NCI-H2196 treated with DMSO at 0.1 percent for 48 hours (cell line): ENCODE results near the gene CNTNAP2.

Source experiments
- DNase-seq: peaks from one replicate; lab custom pipeline; 2025; ENCODE audit not compliant: unreplicated experiment; lab: John Stamatoyannopoulos, UW

Gene CNTNAP2

GRCh38 chr7:146285418-146285817, 168.8 kb downstream of the CNTNAP2 start:
- DNase-seq, result no peak

- no peak for DNase-seq
Measured at GRCh38 chr7:146290746-146291145, 174.1 kb downstream of the CNTNAP2 start.

DNA sequence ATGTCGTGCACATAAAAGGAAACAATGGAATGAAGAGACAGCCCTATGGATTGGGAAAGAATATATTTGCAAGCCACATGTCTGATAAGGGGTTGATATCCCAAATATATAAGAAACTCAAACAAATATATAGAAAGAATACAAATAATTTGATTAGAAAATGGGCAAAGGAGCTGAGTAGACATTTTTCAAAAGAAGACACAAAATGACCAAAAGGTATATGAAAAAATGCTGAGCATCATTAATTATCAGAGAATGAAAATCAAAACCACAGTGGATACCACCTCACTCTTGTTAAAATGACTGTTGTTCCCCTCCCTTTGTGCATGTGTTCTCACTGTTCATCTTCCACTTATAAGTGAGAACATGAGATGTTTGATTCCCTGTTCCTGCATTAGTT, 175.3 kb downstream of the CNTNAP2 start:
- no peak for DNase-seq

GRCh38 chr7:146296028-146296427, 179.4 kb downstream of the CNTNAP2 start:
- DNase-seq, result no peak

- no peak for DNase-seq
Measured at GRCh38 chr7:146314962-146315361, 198.4 kb downstream of the CNTNAP2 start.

- DNase-seq, result no peak
Measured at GRCh38 chr7:146319629-146320028, 203.0 kb downstream of the CNTNAP2 start.

GRCh38 chr7:146321301-146321700, 204.7 kb downstream of the CNTNAP2 start:
- DNase-seq, result no peak

DNA sequence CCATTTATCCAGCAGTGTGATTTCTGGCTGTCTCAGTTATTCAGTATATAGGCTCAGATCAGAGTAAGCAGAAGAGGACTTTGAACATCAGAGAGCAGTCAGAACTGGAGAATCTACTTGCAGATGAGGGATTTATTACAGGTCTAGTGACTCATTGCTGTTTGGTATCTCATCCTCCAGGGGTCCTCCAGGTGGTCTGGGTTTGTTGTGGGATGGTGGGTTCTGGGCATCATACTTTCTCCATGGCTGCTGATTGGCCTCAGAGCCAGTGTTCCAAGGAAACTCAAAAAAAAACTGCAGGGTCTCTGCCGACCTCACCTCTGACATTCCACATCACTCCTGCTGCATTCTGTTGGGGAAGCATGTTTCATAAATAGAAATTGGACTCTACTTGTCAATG, 214.8 kb downstream of the CNTNAP2 start:
- DNase-seq, result no peak

- no peak for DNase-seq
Measured at GRCh38 chr7:146345251-146345650, 228.7 kb downstream of the CNTNAP2 start.

GRCh38 chr7:146346096-146346495, 229.5 kb downstream of the CNTNAP2 start:
- no peak for DNase-seq

- no peak for DNase-seq
Measured at GRCh38 chr7:146355216-146355615, 238.6 kb downstream of the CNTNAP2 start.

GRCh38 chr7:146359176-146359575, 242.6 kb downstream of the CNTNAP2 start:
- DNase-seq, result no peak

- no peak for DNase-seq
Measured at GRCh38 chr7:146366938-146367337, 250.3 kb downstream of the CNTNAP2 start.

GRCh38 chr7:146370171-146370570, 253.6 kb downstream of the CNTNAP2 start:
- DNase-seq, result no peak

DNA sequence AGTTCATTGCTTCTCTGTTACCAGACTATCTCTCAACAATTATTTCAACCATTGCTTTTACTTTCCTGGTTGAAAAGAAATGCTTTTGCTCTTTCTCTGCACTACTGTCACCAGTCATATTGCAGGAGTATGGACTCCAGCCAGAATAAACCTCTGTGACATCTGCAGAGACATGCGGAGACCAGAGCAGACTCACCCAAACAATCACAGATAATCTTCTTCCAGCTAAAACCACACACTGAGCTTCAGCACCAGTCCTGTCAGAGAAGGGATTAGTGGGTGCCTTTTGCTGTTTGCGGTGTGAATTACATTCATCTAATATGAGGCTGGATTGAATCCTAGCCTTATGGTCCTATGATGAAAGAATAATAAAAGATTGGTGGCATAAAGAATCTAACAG, 258.6 kb downstream of the CNTNAP2 start:
- no peak for DNase-seq

DNA sequence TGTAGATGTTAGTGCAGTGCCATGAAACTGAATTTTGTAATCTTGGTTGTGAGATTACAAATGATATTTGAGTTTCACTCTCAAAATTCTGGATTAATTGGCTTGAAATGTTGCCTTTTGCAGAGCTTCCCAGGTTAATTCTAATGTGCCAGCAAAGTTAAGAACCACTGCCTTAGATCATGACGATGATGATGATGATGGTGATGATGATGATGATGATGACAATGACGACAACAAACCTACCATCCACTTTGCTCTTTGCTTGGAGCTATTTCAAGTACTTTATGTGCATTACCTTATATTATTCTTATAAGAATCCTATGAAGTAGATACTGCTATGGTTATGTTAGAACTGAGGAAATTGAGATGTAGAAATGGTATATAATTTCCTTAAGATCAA, 261.6 kb downstream of the CNTNAP2 start:
- no peak for DNase-seq

GRCh38 chr7:146387140-146387539, 270.5 kb downstream of the CNTNAP2 start:
- no peak for DNase-seq

GRCh38 chr7:146388928-146389327, 272.3 kb downstream of the CNTNAP2 start:
- DNase-seq, result no peak

- no peak for DNase-seq
Measured at GRCh38 chr7:146393346-146393745, 276.7 kb downstream of the CNTNAP2 start.

DNA sequence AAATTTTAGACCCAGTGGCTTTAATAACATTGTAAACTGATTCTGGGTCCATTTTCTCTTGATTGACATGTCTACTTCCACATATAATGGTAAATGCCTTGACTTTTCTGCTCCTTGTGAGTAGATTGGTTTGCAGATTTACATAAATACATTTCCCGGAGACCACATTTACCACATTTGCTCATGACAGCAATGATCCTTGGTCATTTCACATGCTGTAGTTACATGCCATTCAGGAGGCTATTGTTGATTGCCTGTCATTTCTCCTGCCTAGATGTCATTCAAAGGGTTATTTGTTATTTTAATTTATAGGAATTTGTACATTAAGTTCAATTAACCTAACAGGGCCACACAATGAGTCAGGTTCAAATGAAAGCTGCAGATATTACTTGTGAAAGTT, 280.5 kb downstream of the CNTNAP2 start:
- no peak for DNase-seq

- no peak for DNase-seq
Measured at GRCh38 chr7:146401939-146402338, 285.3 kb downstream of the CNTNAP2 start.

DNA sequence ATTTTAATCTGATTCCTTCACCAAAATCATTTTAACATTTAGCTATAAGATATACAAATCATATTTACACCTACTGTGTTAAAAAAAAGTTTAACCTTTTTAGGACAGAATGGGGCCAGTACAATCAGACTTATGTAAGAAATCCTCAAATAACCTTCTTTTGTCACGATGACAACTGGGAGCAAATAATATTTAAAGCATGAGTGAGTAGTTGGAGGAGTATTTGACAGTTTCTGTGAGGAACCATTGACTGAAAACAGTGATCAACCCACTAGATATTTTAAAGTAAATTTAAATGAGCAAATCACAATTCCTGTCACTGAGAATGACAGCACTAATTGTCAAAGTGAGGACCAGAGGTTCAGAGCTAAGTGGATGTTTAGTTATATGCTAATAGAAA, 289.1 kb downstream of the CNTNAP2 start:
- no peak for DNase-seq

DNA sequence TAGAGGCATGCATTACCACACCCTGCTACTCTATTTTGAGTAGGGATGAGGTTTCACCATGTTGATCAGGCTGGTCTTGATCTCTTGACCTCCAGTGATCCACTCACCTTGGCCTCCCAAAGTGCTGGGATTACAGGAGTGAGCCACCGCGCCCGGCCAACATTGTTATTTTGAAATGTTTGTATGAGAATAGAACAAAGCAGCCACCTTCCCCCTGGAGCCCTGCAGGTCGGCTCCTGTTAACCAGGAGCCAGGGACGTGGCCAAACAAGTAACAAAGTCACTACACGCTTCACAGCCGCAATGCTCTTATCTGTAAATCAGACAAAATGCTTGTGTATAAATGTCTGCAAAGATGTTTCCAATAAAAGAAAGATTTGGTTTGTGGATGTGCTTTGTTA, 295.4 kb downstream of the CNTNAP2 start:
- DNase-seq, result no peak

- DNase-seq, result no peak
Measured at GRCh38 chr7:146412781-146413180, 296.2 kb downstream of the CNTNAP2 start.
